Activated naive CD4-positive, alpha-beta T cell treated with anti-CD3 and anti-CD28 coated beads for 36 hours (primary cell): ENCODE data around the gene TMEM131. TPM values are rescaled to one million over a fixed set of nuclear protein-coding genes. Genes with fewer than 3 reads are reported as not detected.
"Not testable (repeated sequence)": the region's sequence is repeated elsewhere in the genome, so short reads cannot be mapped to it uniquely, and the experiment has no call there.

Experiments used
- CTCF ChIA-PET: fragments of 350-600 bp; sonication (Branson Sonifier 250); formaldehyde crosslinking; loops from one replicate; lab custom pipeline; 2021; ENCODE audit warnings: antibody characterized with exemption; lab: Charles Lee
- DNase-seq: peaks from one replicate; pipeline ENCODE4 v3.0.0-alpha.2; 2020
- H3K27ac Mint-ChIP-seq: one replicate; pipeline ENCODE4 v1.8.0; 2021; ENCODE audit warnings: mild to moderate bottlenecking, mixed read lengths
- H3K27me3 Mint-ChIP-seq: one replicate; pipeline ENCODE4 v1.8.0; 2021; ENCODE audit warnings: low read depth, mixed read lengths
- H3K36me3 Mint-ChIP-seq: one replicate; pipeline ENCODE4 v1.8.0; 2021; ENCODE audit warnings: low read depth, mixed read lengths
- H3K4me1 Mint-ChIP-seq: one replicate; pipeline ENCODE4 v1.8.0; 2021; ENCODE audit warnings: low read depth, mixed read lengths
- H3K4me3 Mint-ChIP-seq: one replicate; pipeline ENCODE4 v1.8.0; 2021; ENCODE audit warnings: mild to moderate bottlenecking, moderate library complexity, mixed read lengths
- H3K9me3 Mint-ChIP-seq: one replicate; pipeline ENCODE4 v1.8.0; 2021; ENCODE audit warnings: mixed read lengths
- intact Hi-C: fragments of 100-400 bp; cut with micrococcal nuclease; formaldehyde crosslinking; loops from one replicate; pipeline ENCODE4 v1.15.1; 2023
- total RNA-seq, 2 experiments: library from RNA; stranded (reverse); gene quantifications; one replicate each; pipeline ENCODE4 v1.2.3, GENCODE V29; 2021

The TMEM131 gene
- total RNA-seq, 2 experiments from 2014 or later = 18.5 to 19.2 TPM

DNA sequence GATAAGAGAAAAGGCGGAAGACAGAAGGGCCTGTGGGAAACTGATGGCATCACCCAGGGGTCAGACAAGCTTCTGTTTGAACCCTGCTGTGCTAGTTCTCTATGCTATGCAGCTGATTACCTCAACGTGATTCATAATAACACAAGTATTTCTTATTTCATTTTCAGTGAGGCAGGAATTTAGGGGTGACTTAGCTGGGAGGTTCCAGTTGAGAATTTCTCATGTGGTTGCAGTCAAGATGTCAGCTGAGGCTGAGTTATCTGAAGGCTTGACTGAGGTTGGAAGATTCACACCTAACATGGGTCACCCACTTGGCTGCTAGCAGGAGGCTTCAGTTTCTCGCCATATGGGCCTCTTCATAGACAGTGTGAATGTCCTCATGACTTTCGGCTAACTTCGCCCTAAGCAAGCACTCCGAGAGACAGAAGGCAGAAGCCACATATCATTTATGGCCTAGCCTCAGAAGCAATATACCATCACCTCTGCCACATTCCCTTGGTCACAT lies 34.0 kb upstream of the TMEM131 start:
- H3K9me3 Mint-ChIP-seq = no peaks in the 10 kb centered on the region
- H3K36me3 Mint-ChIP-seq = no peaks in the 10 kb centered on the region
- intact Hi-C loops = no loop called here
- no peak overlapping the region for H3K4me3 Mint-ChIP-seq
- no peak for DNase-seq
- no peaks in the 10 kb centered on the region for H3K27me3 Mint-ChIP-seq
- no peak overlapping the region for H3K27ac Mint-ChIP-seq
- peaks cover 17% of the 10 kb centered on the region for H3K4me1 Mint-ChIP-seq
- CTCF ChIA-PET = no interaction called here

DNA sequence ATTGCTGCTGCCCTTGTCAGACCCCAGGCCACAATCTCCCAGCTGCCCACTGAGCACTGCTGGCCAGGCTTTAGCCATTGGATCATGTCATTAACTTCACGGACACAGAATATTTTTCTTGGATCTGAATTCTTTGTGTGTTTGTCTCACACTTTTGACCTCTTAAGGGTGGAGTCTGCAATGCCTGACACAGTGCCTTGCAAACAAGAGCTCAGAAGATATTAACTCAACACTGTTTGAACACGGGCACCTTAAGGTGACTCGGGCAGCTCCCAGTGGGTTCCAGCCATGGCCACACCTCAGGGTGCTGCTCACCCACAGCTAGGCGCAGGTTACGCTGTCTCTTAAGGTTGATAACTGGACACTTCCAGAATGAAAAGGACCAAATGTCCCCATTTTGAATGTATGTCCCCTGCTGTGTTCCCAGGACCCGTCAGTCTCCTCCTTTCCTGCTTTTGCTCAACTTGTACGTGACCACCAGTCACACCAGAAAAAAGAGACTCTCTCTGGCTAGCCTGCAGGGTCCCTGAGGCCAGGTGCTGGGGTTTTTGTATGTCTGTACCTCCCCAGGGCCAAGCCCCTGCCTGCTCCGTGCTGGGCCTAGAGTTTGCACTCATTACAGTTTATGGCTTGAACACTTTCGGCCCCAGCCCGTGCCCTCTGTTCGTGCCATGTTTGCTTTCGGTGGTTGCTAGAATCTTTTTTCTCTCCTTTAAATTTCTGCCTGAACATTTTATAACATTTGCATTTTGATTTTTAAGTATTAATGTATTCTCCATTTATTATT lies 33.4 kb upstream of the TMEM131 start:
- CTCF ChIA-PET = no interaction called here
- Mint-ChIP-seq H3K4me1 (peaks cover 17% of the 10 kb centered on the region), H3K27me3 (no peaks in the 10 kb centered on the region), H3K4me3 (no peak overlapping the region), H3K9me3 (no peaks in the 10 kb centered on the region), H3K27ac (no peak overlapping the region), H3K36me3 (no peaks in the 10 kb centered on the region)
- DNase-seq = no peak
- intact Hi-C loops = no loop called here

DNA sequence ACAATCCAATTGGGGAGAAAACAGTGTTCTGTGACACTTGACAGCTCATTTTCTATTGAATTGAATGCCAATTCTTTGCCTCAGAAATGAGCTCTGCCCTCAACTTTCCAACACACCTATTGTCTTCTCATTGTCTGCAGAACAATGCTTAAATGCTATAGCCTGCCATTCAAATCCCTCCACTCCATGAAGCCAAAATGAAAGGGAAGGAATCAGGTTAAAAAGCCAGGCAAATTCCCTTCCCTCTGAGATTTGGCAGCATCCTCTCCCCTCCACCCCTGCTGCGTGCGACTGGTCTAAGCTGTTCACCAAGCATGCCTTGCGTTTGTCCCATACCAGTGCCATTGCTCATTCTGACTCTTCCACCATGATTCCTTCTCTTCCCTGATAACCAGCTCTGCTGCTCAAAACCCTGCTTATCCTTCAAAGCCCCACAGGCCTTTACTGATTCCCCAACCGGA lies 32.4 kb upstream of the TMEM131 start:
- peaks cover 17% of the 10 kb centered on the region for H3K4me1 Mint-ChIP-seq
- no peaks in the 10 kb centered on the region for H3K36me3 Mint-ChIP-seq
- intact Hi-C loops = no loop called here
- H3K9me3 Mint-ChIP-seq = no peaks in the 10 kb centered on the region
- no peaks in the 10 kb centered on the region for H3K27me3 Mint-ChIP-seq
- CTCF ChIA-PET = no interaction called here
- no peak for DNase-seq
- no peak overlapping the region for H3K27ac Mint-ChIP-seq
- no peak overlapping the region for H3K4me3 Mint-ChIP-seq

DNA sequence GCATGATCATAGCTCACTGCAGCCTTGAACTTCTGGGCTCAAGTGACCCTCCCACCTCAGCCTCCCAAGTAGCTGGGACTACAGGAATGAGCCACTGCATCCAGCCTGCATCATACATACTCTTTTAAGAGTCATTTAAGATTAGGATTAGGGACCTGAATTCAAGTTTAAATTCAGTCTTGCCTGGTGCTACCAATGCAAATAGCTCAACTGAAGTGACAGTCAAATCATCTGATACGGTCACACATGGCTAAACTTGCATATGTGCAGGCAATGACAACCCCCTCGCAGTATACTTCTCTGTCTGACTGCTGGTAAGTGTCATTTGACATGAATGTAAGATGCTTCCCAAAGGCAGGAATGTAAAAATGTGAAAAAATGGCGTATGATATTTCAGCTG lies 31.8 kb upstream of the TMEM131 start:
- H3K27ac Mint-ChIP-seq = no peak overlapping the region

DNA sequence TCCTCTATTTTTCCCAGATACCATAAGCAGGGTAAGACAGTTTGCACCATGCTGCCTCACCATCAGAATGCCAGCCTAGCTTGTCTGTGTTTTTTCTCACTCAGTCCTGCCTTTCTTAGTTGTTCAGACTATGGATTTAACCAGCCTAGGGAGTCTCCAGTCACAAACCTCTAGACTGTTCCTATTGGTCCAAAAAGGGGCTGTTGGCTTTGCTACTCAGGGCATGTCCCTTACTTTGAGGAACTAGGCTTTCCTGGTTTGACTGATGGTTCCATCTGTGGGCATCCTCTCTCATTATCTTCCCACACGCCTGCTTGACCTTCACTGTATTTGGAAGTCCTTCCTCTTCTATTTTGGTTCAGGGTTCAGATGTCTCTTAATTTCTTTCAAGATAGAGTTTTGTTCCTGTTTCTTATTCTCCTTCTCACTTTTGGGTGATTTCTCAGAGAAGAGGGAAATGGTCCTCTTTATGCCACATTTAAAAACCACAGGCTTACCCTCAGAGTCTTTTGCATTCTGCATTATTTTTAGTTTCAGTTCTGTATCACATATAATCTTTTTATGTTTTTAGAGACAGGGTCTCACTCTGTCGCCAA lies 31.3 kb upstream of the TMEM131 start:
- Mint-ChIP-seq H3K9me3 (no peaks in the 10 kb centered on the region), H3K4me1 (peaks cover 17% of the 10 kb centered on the region), H3K36me3 (no peaks in the 10 kb centered on the region), H3K4me3 (no peak overlapping the region), H3K27ac (no peak overlapping the region), H3K27me3 (no peaks in the 10 kb centered on the region)
- no peak for DNase-seq
- CTCF ChIA-PET = no interaction called here
- intact Hi-C loops = no loop called here

More for the DNA sequence above, 31.8 kb upstream of the TMEM131 start:
- no peak for DNase-seq
- Mint-ChIP-seq H3K27me3 (no peaks in the 10 kb centered on the region), H3K36me3 (no peaks in the 10 kb centered on the region), H3K4me1 (peaks cover 17% of the 10 kb centered on the region), H3K9me3 (no peaks in the 10 kb centered on the region), H3K4me3 (no peak overlapping the region)
- CTCF ChIA-PET = no interaction called here
- intact Hi-C loops = no loop called here

DNA sequence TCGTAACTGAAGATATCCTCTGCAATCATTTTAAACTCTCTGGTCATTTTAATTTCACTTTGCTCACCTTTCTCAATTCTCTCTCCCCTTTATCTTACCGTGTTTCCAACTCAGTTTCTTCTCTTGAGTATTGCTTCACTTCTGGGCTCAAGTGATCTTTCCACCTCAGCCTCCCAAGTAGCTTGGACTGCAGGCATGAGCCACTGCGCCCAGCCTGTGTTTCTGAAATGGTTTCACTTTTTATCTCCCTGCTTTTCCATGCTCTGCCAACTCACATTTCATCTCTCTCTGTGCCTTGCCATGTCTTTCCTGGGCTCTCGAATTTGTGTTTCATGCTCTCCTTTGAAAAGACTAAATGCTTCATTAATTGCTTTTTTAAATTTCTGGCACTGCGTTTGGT lies 30.5 kb upstream of the TMEM131 start:
- intact Hi-C loops = no loop called here
- CTCF ChIA-PET = no interaction called here
- no peak for DNase-seq
- Mint-ChIP-seq H3K4me1 (peaks cover 17% of the 10 kb centered on the region), H3K9me3 (no peaks in the 10 kb centered on the region), H3K36me3 (no peaks in the 10 kb centered on the region), H3K27ac (no peak overlapping the region), H3K4me3 (no peak overlapping the region), H3K27me3 (no peaks in the 10 kb centered on the region)

DNA sequence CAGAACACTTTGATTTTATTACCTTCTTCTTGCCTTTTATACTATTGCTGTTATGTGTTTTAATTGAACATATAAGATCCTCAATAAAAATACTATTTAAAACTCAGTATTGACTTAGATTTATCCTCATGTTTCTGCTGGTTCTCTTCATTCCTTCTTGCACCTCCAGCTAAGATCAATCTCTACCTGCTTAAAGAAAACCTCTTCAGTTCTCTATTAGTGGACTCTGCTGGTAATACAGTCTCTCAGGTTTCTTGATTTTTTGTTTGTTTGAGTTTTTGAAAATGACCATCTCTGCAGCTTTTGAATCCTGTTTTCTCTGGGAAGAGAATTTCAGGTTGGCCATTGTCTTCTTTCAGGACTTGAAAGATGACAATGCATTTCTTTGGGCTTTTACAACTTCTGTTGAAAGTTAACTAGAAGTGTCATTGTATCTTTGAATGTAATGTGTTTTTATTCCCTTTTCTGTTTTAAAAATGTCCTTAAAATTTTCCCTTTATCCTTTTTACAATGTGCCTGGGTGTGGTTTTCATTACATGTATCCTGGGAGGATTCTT lies 29.8 kb upstream of the TMEM131 start:
- DNase-seq = no peak
- CTCF ChIA-PET = interaction anchor here (1.1 kb wide), 1 partner anchor 219 kb away, joined by 3 read pairs; no protein-coding TSS in a partner anchor
- Mint-ChIP-seq H3K27ac (no peak overlapping the region), H3K4me1 (peaks cover 17% of the 10 kb centered on the region), H3K4me3 (no peak overlapping the region), H3K36me3 (no peaks in the 10 kb centered on the region), H3K27me3 (no peaks in the 10 kb centered on the region), H3K9me3 (no peaks in the 10 kb centered on the region)
- intact Hi-C loops = no loop called here

DNA sequence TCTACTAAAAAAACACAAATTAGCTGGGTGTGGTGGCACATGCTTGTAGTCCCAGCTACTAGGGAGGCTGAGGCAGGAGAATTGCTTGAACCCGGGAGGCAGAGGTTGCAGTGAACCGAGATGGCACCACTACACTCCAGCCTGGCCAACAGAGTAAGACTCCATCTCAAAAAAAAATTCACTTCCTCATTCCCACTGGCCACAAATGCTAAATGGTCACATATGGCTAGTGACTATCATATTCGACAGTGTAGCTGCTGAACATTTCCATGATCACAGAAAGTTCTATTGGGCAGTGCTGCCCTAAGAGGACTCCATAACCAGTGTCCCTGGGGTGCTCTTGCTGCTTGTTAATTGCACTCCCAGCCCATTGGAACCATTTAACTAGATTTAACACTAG lies 26.3 kb upstream of the TMEM131 start:
- H3K4me1 Mint-ChIP-seq = peaks cover 11% of the 10 kb centered on the region
- intact Hi-C loops, DNase-seq, H3K36me3 Mint-ChIP-seq, H3K27me3 Mint-ChIP-seq, H3K4me3 Mint-ChIP-seq, H3K9me3 Mint-ChIP-seq, H3K27ac Mint-ChIP-seq, CTCF ChIA-PET: not testable (repeated sequence)

DNA sequence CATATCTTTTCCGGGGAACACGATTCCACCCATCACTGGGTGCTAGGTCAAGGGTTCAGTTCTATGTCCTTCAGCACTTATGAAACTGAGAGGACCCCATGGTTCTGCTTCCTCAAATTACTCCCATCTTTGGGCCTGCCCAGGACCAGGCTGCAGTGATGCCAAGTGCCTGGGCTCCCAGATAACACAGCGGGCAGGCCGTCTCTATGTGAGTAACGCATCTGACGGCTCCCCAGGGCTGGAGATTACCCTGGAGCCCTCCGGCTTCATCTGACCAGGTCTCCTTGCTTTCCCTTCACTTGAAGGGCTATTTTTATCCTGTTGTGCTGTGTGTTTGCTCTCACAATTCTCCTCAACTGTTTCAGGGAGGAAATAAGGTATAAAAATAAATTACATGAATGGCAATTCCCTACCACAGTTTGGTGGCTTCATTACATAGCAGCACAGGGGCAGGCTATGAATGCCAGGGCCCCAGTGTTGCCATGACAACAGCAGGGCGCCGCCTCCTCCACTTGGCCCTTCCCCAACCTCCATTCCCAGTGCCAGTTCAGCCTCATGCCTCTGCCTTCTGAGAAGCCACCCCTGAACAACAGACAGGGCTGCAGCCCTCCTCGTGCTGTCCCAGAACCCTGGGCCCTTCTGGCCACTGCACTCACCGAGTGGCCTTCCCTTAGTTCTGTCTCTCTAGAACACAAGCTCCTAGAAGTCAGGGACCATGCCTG lies 25.4 kb upstream of the TMEM131 start:
- intact Hi-C loops = no loop called here
- Mint-ChIP-seq H3K36me3 (no peaks in the 10 kb centered on the region), H3K4me3 (no peak overlapping the region), H3K9me3 (no peaks in the 10 kb centered on the region), H3K4me1 (peaks cover 2% of the 10 kb centered on the region), H3K27me3 (no peaks in the 10 kb centered on the region), H3K27ac (no peak overlapping the region)
- no peak for DNase-seq
- CTCF ChIA-PET = no interaction called here

DNA sequence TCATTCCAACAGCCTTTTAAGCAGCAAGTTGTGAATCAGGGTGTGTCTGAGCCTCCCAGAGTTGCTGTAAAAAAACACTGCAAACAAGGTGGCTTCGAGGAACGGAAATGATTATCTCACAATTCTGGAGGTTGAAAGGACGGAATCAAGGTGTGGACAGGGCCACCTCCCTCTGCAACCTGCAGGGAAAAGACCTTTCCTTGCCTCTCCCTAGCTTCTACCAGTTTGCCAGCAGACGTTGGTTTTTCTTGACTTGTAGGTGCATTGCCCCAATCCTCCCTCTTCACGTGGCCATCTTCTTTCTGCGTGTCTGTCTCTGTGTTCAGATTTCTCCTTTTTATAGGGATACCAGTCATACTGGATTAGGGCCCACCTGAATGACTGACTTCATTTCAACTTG lies 24.8 kb upstream of the TMEM131 start:
- H3K27ac Mint-ChIP-seq = no peak overlapping the region
- intact Hi-C loops = no loop called here
- H3K36me3 Mint-ChIP-seq = no peaks in the 10 kb centered on the region
- CTCF ChIA-PET = no interaction called here
- H3K27me3 Mint-ChIP-seq = no peaks in the 10 kb centered on the region
- no peaks in the 10 kb centered on the region for H3K4me1 Mint-ChIP-seq
- H3K9me3 Mint-ChIP-seq = no peaks in the 10 kb centered on the region
- H3K4me3 Mint-ChIP-seq = no peak overlapping the region
- no peak for DNase-seq

DNA sequence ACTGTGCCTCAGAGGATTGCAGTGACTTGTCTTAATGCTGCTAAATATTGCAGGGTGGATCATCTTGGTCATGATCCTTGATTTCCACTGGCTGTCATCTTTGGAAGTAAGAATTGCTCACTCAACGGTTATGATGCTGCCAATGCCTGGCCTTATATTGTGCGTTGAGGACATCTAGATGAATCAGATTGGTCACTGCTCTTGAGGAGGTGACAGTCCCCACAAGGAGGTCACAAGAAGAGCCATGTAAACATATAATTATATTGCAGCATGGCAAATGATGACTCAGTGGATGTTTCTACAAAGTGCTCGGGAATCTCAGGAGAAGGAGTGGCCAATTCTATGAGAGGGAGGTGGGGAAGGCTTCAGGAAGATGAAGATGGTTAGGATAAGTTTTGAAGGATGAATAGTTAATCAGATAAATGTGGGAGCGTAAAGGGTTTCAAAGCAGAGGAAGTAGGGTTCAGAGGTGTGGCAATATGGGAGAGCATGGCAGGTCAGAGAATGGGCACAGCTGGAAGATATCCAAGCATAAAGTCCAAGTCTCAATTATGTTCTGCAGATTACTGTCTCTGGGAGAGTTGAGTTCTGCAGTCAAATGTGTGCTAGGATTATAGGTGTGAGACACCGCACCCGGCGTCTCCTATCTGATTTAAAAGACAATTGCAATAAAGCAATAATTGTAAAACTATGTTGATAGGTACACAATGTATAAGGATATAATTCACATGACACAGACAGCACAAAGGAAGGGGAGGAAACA lies 21.3 kb upstream of the TMEM131 start:
- DNase-seq = no peak
- Mint-ChIP-seq H3K27me3 (no peaks in the 10 kb centered on the region), H3K4me3 (no peak overlapping the region), H3K27ac (no peak overlapping the region), H3K36me3 (no peaks in the 10 kb centered on the region), H3K4me1 (peaks cover 10% of the 10 kb centered on the region), H3K9me3 (no peaks in the 10 kb centered on the region)
- intact Hi-C loops = no loop called here
- CTCF ChIA-PET = no interaction called here

DNA sequence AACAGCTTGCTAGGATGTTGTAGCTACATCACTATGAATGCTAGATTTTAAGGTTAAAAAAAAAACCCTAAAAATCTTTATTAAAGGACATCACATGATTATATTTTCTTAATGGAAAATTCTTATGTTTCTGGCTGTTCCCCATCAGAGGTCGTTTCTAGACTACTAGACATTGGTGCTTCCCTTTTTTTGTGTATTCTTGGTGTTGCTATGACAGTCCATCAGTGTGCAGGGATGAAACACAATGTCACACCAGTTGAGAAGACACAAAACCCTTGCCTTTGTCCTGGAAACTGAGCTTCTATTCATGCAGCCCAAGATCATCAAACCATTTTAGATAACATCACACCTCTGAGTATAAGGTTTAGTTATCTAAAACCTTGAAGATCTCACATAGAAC lies 19.9 kb upstream of the TMEM131 start:
- CTCF ChIA-PET = interaction anchor here (1.0 kb wide), 1 partner anchor 12 kb away, joined by 3 read pairs; no protein-coding TSS in a partner anchor
- Mint-ChIP-seq H3K9me3 (no peaks in the 10 kb centered on the region), H3K27me3 (no peaks in the 10 kb centered on the region), H3K36me3 (no peaks in the 10 kb centered on the region), H3K27ac (no peak overlapping the region), H3K4me3 (no peak overlapping the region), H3K4me1 (peaks cover 12% of the 10 kb centered on the region)
- intact Hi-C loops = no loop called here
- no peak for DNase-seq
